ENCODE data around the gene FREY1. TPM values are rescaled to one million over a fixed set of nuclear protein-coding genes. Genes with fewer than 3 reads are reported as not detected.

Gene FREY1
- total and polyA plus RNA-seq, 7 donors: 0.14 to 0.56 (median 0.37) TPM; not detected in 4

DNA sequence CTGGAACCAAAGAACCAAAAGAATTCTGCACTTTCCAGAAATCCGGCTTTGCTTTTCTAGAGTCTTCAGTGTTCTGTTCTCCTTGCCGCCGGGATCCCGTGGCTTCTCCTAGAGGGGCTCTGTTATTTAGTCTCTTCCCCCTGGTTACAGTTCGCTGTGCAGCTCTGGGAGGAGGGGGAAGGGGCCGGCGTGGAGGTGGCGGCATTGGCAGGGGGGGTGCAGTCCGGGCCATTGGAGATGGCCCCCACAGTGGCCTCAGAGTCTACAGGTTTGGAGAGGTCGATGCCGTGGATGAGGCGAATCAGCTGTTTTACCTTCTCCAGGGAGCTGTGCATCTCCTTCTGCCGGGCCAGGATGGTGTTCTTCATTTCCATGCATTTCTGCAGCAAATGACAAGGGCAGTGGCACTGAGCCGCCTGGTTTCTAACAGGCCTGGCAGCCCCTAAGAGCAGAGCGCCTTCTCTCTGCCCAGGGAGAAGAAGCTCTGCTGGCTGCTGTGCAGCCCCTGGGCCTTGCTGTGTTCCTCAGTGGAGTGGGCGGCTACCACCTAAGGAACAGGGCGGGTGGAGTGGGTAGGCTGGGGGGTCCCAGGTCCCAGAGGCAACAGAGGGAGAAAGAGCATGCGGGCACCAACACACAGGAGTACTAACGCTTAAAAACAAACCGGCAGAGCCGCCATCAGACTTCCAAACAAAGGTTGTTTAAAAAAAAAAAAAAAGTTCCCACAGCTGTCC is 26.9 kb upstream of the FREY1 start:
- DNase-seq (no peak), ATAC-seq (no peak)
- H3K36me3 ChIP-seq (ENCODE audit: insufficient read depth in 1 of 2, low read depth in 1 of 2): peaks cover 0 to 50% of the 10 kb centered on the region in 2 donors
- H3K9me3 ChIP-seq: no peaks in the 10 kb centered on the region
- H3K4me1 ChIP-seq: peaks cover 5% of the 10 kb centered on the region
- no peak overlapping the region for H3K27ac ChIP-seq
- 84 to 91% (median 87%) methylated on average over 21 of the region's 21 CpGs for WGBS, 3 donors
- H3K27me3 ChIP-seq (ENCODE audit: insufficient read depth in 3 of 3, low read length in 2 of 3): no peaks in the 10 kb centered on the region
- intact Hi-C loops (cut with DNase I): no loop called here
- no peak overlapping the region for H3K4me3 ChIP-seq
- TF ChIP-seq CTCF (IDR thresholded peaks at IDR 0.05): no peak

- Histone ChIP-seq H3K36me3 (ENCODE audit: insufficient read depth in 1 of 2, low read depth in 1 of 2) (peaks cover 0 to 50% of the 10 kb centered on the region in 2 donors), H3K27ac (no peak overlapping the region), H3K9me3 (no peaks in the 10 kb centered on the region), H3K4me1 (peaks cover 5% of the 10 kb centered on the region), H3K4me3 (no peak overlapping the region), H3K27me3 (ENCODE audit: insufficient read depth in 3 of 3, low read length in 2 of 3) (no peaks in the 10 kb centered on the region)
- TF ChIP-seq CTCF (IDR thresholded peaks at IDR 0.05): no peak
- intact Hi-C loops (cut with DNase I): no loop called here
- DNase-seq: no peak
- no peak for ATAC-seq
- WGBS, 3 donors: 71 to 80% (median 72%) methylated on average over 15 of the region's 15 CpGs
Measured at GRCh38 chr11:45933131-45933831, 26.2 kb upstream of the FREY1 start.

DNA sequence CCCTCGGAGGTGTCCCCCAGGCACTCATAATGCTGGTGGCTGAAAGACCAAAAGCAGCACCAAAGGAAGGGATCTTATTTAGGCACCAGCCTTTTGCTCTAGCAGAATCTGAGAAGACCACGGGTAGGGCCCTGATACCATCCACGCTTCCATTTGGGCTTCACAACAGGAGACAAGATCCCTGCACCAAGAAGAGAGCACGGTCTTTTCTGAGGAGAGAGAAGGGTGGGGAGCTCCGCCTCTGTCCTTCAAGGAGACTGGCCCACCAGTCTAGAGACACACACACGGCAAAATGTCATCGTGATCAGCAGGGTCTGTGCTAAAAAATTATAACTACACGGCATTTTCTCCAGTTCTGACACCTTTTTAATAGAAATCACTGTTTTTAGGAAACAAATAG is 25.1 kb upstream of the FREY1 start:
- intact Hi-C loops (cut with DNase I): no loop called here
- no peak for TF ChIP-seq CTCF (IDR thresholded peaks at IDR 0.05)
- Histone ChIP-seq H3K27ac (no peak overlapping the region), H3K4me3 (no peak overlapping the region), H3K4me1 (peaks cover 5% of the 10 kb centered on the region), H3K36me3 (ENCODE audit: insufficient read depth in 1 of 2, low read depth in 1 of 2) (peaks cover 0 to 50% of the 10 kb centered on the region in 2 donors), H3K9me3 (no peaks in the 10 kb centered on the region), H3K27me3 (ENCODE audit: insufficient read depth in 3 of 3, low read length in 2 of 3) (no peaks in the 10 kb centered on the region)
- DNase-seq (no peak), ATAC-seq (no peak)
- WGBS, 3 donors: 87 to 88% (median 88%) methylated on average over 8 of the region's 8 CpGs

- Histone ChIP-seq H3K27me3 (ENCODE audit: insufficient read depth in 3 of 3, low read length in 2 of 3) (no peaks in the 10 kb centered on the region), H3K4me1 (peaks cover 5% of the 10 kb centered on the region), H3K9me3 (no peaks in the 10 kb centered on the region), H3K4me3 (no peak overlapping the region), H3K36me3 (ENCODE audit: insufficient read depth in 1 of 2, low read depth in 1 of 2) (peaks cover 0 to 50% of the 10 kb centered on the region in 2 donors), H3K27ac (no peak overlapping the region)
- ATAC-seq: no peak
- no peak for DNase-seq
- WGBS, 3 donors: 86 to 88% (median 87%) methylated on average over 10 of the region's 10 CpGs
- TF ChIP-seq CTCF (IDR thresholded peaks at IDR 0.05): no peak
- intact Hi-C loops (cut with DNase I): no loop called here
Measured at GRCh38 chr11:45931739-45932138, 24.7 kb upstream of the FREY1 start.

Measured in psoas muscle (tissue), 8 donors.